Measurements from ENCODE around the gene MEGF6. TPM values are rescaled to one million over a fixed set of nuclear protein-coding genes. Genes with fewer than 3 reads are reported as not detected.

The MEGF6 gene
- total and polyA plus RNA-seq, 4 donors, result 17.7 to 54.2 (median 48.2) TPM

DNA sequence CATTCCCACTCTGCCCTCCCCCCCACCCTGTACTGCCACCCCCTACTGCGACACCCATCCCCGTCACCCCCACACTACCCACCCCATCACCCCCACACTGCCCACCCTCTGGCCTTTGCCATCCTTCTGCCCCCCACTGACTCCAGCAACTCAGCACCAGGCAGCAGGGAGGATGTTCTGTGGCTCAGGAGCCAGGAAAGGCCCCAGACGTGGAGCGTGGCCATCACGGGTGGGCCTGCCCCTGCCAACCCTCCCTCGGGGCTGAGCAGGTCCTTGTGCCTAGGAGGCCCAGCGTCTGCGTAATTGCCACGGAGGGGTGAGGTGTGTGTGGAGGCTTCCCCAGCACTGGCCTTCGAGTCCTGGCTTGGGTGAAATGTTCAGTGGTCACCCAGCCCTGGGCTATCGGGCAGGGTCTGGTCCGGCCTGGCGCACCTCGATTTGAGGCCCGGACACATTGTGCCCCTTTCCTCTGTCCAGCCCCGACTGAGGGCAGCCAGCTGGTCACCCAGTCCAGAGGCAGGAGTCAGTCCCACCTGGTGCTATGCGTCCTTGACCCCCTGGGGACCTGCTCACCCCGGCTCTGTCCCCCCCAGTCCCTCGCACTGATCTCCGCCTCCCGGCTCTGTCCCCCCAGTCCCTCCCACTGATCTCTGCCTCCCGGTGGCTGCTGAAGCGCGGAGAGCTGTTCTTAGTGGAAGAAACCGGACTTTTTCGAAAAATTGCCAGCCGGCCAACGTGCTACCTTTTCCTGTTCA lies 133.9 kb downstream of the MEGF6 start:
- DNase-seq, result no peak
- H3K9ac ChIP-seq (ENCODE audit: insufficient read depth in 1 of 2, low read length in 2 of 2), result no peak overlapping the region

GRCh38 chr1:3476666-3477065 lies 134.6 kb downstream of the MEGF6 start:
- Histone ChIP-seq H3K4me3 (no peak overlapping the region), H3K4me1 (ENCODE audit: control insufficient read depth in 5 of 5, insufficient read depth in 5 of 5, low read length in 5 of 5) (peaks cover 0 to 12% (median 0%) of the 10 kb centered on the region in 5 donors), H3K27ac (ENCODE audit: low read depth in 1 of 2, low read length in 1 of 2) (no peak overlapping the region), H3K36me3 (ENCODE audit: control insufficient read depth in 4 of 4, insufficient read depth in 4 of 4, low read length in 4 of 4) (peaks cover 0 to 5% (median 0%) of the 10 kb centered on the region in 4 donors), H3K9me3 (ENCODE audit: control insufficient read depth in 4 of 4, insufficient read depth in 3 of 4, low read length in 3 of 4) (no peaks in the 10 kb centered on the region), H3K9ac (ENCODE audit: insufficient read depth in 1 of 2, low read length in 2 of 2) (no peak overlapping the region), H3K27me3 (ENCODE audit: control insufficient read depth in 3 of 3, insufficient read depth in 3 of 3, low read length in 2 of 3) (no peaks in the 10 kb centered on the region)
- TF ChIP-seq CTCF (IDR thresholded peaks at IDR 0.05; ENCODE audit: control extremely low read depth, extremely low read depth), result no peak
- DNase-seq, result no peak
- WGBS, 2 donors, result 90 to 93% methylated on average over 15 to 16 of the region's 16 CpGs
- no peak for ATAC-seq (ENCODE audit: insufficient read depth, low FRiP score)

More for the DNA sequence above, 133.9 kb downstream of the MEGF6 start:
- H3K4me1 ChIP-seq (ENCODE audit: control insufficient read depth in 5 of 5, insufficient read depth in 5 of 5, low read length in 5 of 5), result peaks cover 0 to 4% (median 0%) of the 10 kb centered on the region in 5 donors
- TF ChIP-seq CTCF (IDR thresholded peaks at IDR 0.05; ENCODE audit: control extremely low read depth, extremely low read depth), result no peak
- no peak for ATAC-seq (ENCODE audit: insufficient read depth, low FRiP score)
- H3K27me3 ChIP-seq (ENCODE audit: control insufficient read depth in 3 of 3, insufficient read depth in 3 of 3, low read length in 2 of 3), result no peaks in the 10 kb centered on the region
- no peak overlapping the region for H3K27ac ChIP-seq (ENCODE audit: low read depth in 1 of 2, low read length in 1 of 2)
- no peaks in the 10 kb centered on the region for H3K9me3 ChIP-seq (ENCODE audit: control insufficient read depth in 4 of 4, insufficient read depth in 3 of 4, low read length in 3 of 4)
- WGBS, 2 donors, result 66 to 69% methylated on average over 26 to 28 of the region's 28 CpGs
- H3K36me3 ChIP-seq (ENCODE audit: control insufficient read depth in 4 of 4, insufficient read depth in 4 of 4, low read length in 4 of 4), result peaks cover 0 to 5% (median 0%) of the 10 kb centered on the region in 4 donors
- H3K4me3 ChIP-seq, result no peak overlapping the region

DNA sequence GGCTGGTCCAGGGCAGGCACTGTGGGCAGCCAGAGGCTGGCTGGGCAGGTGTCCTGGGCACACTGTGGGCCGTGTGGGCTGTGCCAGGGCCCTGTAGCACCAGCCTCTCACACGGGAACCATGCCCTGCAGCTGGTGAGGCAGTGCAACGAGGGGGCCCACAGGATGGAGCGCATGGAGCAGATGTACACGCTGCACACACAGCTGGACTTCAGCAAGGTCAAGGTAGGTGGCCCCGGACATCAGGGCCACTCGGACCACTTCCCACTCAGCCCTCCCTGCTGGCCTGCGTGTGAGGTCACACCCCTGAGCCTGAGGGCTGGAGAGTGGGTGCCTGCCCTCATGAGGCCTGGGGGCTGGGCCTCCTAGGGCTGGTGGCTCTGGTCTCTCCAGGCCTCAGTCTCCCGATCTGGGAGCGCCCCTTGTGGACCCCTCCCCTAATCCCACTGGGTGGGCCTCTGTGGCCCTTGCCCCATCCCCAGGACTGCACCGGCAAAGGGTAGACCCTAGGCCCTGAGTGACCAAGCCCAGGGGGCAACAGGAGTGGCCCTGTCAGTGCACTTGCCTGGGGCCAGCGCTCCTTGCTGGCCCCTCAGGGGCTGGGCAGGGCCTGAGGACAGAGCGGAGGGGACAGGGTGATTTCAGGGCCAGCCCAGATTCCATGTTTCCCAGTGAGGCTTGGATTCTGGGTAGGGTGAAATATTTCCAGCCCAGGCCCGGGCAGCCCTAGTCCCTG lies 135.3 kb downstream of the MEGF6 start:
- no peak for ATAC-seq (ENCODE audit: insufficient read depth, low FRiP score)
- H3K4me1 ChIP-seq (ENCODE audit: control insufficient read depth in 5 of 5, insufficient read depth in 5 of 5, low read length in 5 of 5), result peaks cover 0 to 18% (median 0%) of the 10 kb centered on the region in 5 donors
- no peak for TF ChIP-seq CTCF (IDR thresholded peaks at IDR 0.05; ENCODE audit: control extremely low read depth, extremely low read depth)
- H3K9ac ChIP-seq (ENCODE audit: insufficient read depth in 1 of 2, low read length in 2 of 2), result no peak overlapping the region
- DNase-seq, result no peak
- H3K27me3 ChIP-seq (ENCODE audit: control insufficient read depth in 3 of 3, insufficient read depth in 3 of 3, low read length in 2 of 3), result no peaks in the 10 kb centered on the region
- WGBS, 2 donors, result 93 to 95% methylated on average over 14 of the region's 14 CpGs
- H3K36me3 ChIP-seq (ENCODE audit: control insufficient read depth in 4 of 4, insufficient read depth in 4 of 4, low read length in 4 of 4), result peaks cover 0 to 5% (median 0%) of the 10 kb centered on the region in 4 donors
- no peak overlapping the region for H3K4me3 ChIP-seq
- H3K27ac ChIP-seq (ENCODE audit: low read depth in 1 of 2, low read length in 1 of 2), result no peak overlapping the region
- no peaks in the 10 kb centered on the region for H3K9me3 ChIP-seq (ENCODE audit: control insufficient read depth in 4 of 4, insufficient read depth in 3 of 4, low read length in 3 of 4)
